Keratinocyte (primary cell): Measurements from ENCODE around the gene IRF4. TPM values are rescaled to one million over a fixed set of nuclear protein-coding genes. Genes with fewer than 3 reads are reported as not detected.

Experiments
- DNase-seq: peaks from one replicate; pipeline ENCODE4 v3.0.0-alpha.2; 2011; ENCODE audit warnings: low read depth, missing footprints, low spot score
- FAIRE-seq: peaks from 2 replicates; lab custom pipeline; 2011; peaks lifted over from hg19 to GRCh38; lab: Jason Lieb, UNC
- H2AFZ ChIP-seq: 2 replicates; pipeline ENCODE4 v1.6.0; 2012; ENCODE audit warnings: low read length, control low read depth, inconsistent platforms; ENCODE audit not compliant: control insufficient read depth
- H3K27ac ChIP-seq: 2 replicates; pipeline ENCODE4 v1.5.1; 2011; ENCODE audit warnings: low read length; ENCODE audit not compliant: control insufficient read depth, insufficient read depth
- H3K27me3 ChIP-seq: 3 replicates; pipeline ENCODE4 v1.6.0; 2011; ENCODE audit warnings: low read length; ENCODE audit not compliant: control insufficient read depth, insufficient read depth; ENCODE audit errors: extremely low read depth
- H3K36me3 ChIP-seq, 2 experiments: 2 replicates in 1 of 2; 3 replicates in 1 of 2; pipeline ENCODE4 v1.5.1; 2011; ENCODE audit warnings: low read length in 2 of 2, mild to moderate bottlenecking in 1 of 2; ENCODE audit not compliant: control insufficient read depth in 2 of 2, insufficient read depth in 2 of 2; ENCODE audit errors: extremely low read depth in 1 of 2
- H3K4me1 ChIP-seq: 3 replicates; pipeline ENCODE4 v1.5.1; 2011; ENCODE audit warnings: low read length; ENCODE audit not compliant: control insufficient read depth, insufficient read depth; ENCODE audit errors: extremely low read depth
- H3K4me2 ChIP-seq: 3 replicates; pipeline ENCODE4 v1.6.0; 2011; ENCODE audit warnings: low read depth, low read length; ENCODE audit not compliant: control insufficient read depth, insufficient read depth; ENCODE audit errors: extremely low read depth
- H3K4me3 ChIP-seq, 3 experiments: fragments of 200-600 bp in 1 of 3; sonication (generic) in 1 of 3; 2 replicates in 2 of 3; 3 replicates in 1 of 3; pipeline ENCODE4 v1.5.1; 2011 to 2016; ENCODE audit warnings: low read length in 3 of 3, mild to moderate bottlenecking in 3 of 3, control low read depth in 2 of 3, inconsistent platforms in 1 of 3, low read depth in 1 of 3, mixed read lengths in 1 of 3, mixed run types in 1 of 3, moderate library complexity in 1 of 3; ENCODE audit not compliant: control insufficient read depth in 2 of 3, insufficient read depth in 2 of 3; ENCODE audit errors: extremely low read depth in 1 of 3
- H3K79me2 ChIP-seq: 2 replicates; pipeline ENCODE4 v1.6.0; 2012; ENCODE audit warnings: low read length; ENCODE audit not compliant: control insufficient read depth, insufficient read depth
- H3K9ac ChIP-seq: 3 replicates; pipeline ENCODE4 v1.6.0; 2011; ENCODE audit warnings: low read length; ENCODE audit not compliant: control insufficient read depth, insufficient read depth; ENCODE audit errors: extremely low read depth
- H3K9me1 ChIP-seq: 3 replicates; pipeline ENCODE4 v1.6.0; 2011; ENCODE audit warnings: low read length; ENCODE audit not compliant: control insufficient read depth, insufficient read depth; ENCODE audit errors: extremely low read depth
- H3K9me3 ChIP-seq: 2 replicates; pipeline ENCODE4 v1.5.1; 2012; ENCODE audit warnings: low read depth, low read length; ENCODE audit not compliant: control insufficient read depth
- H4K20me1 ChIP-seq: 3 replicates; pipeline ENCODE4 v1.6.0; 2011; ENCODE audit warnings: low read length; ENCODE audit not compliant: control insufficient read depth, insufficient read depth; ENCODE audit errors: extremely low read depth
- CTCF ChIP-seq, 3 experiments: IDR thresholded peaks in 1 of 3; conservative IDR thresholded peaks in 1 of 3; optimal IDR thresholded peaks in 1 of 3; 2 replicates in 2 of 3; 3 replicates in 1 of 3; pipeline versions ENCODE3 to v1.5.1; 2011; ENCODE audit warnings: low read length in 3 of 3, mild to moderate bottlenecking in 3 of 3, moderate library complexity in 2 of 3, control low read depth in 1 of 3, inconsistent platforms in 1 of 3; ENCODE audit not compliant: insufficient read depth in 2 of 3; ENCODE audit errors: extremely low read depth in 1 of 3
- EZH2 ChIP-seq: IDR thresholded peaks from one replicate; pipeline ENCODE4 v1.6.1; 2012; ENCODE audit warnings: inconsistent platforms, mild to moderate bottlenecking, low read length, moderate library complexity
- dilution Hi-C: fragments of 300-500 bp; cut with MboI; formaldehyde crosslinking; loops from one replicate; pipeline ENCODE4 v1.7.0; 2020; ENCODE audit warnings: low sequenced_read_pairs; ENCODE audit not compliant: extremely low pct_ligation_motif_present
- polyA plus RNA-seq, 5 experiments: library from polyadenylated mRNA; depleted of rRNA in 3 of 5; stranded (reverse) in 3 of 5; stranded (forward) in 1 of 5; unstranded in 1 of 5; fragments of >200 nt; gene quantifications; 1 replicate in 1 of 5; 2 replicates in 3 of 5; 3 replicates in 1 of 5; pipeline versions ENCODE4 v1.2.1 to v1.2.3, GENCODE V29; 2011 to 2012; ENCODE audit warnings: missing spikeins in 2 of 5, low read depth in 1 of 5, low replicate concordance in 1 of 5

Gene IRF4
- polyA plus RNA-seq, 1 donor (not counting 4 experiments of a cell fraction or from before 2014, with no cell fraction given), result 0.12 TPM

- Histone ChIP-seq H4K20me1 (no peaks in the 10 kb centered on the region), H3K4me2 (no peak overlapping the region), H3K4me1 (no peaks in the 10 kb centered on the region), H3K9me1 (no peaks in the 10 kb centered on the region), H3K9ac (no peak overlapping the region), H3K27ac (no peak overlapping the region), H3K79me2 (no peaks in the 10 kb centered on the region), H3K36me3 (peaks cover 3 to 4% of the 10 kb centered on the region in 2 experiments), H3K9me3 (peaks cover 5% of the 10 kb centered on the region), H2AFZ (no peak overlapping the region), H3K27me3 (no peaks in the 10 kb centered on the region), H3K4me3 (no peak overlapping the region)
- TF ChIP-seq CTCF (optimal IDR thresholded peaks at IDR 0.05 in 1 of 3, IDR thresholded peaks at IDR 0.05 in 1 of 3, conservative IDR thresholded peaks at IDR 0.05 in 1 of 3; ENCODE audit: extremely low read depth in 1 of 3, insufficient read depth in 2 of 3, low read length in 3 of 3), result no peak
- TF ChIP-seq EZH2, result no peak
- FAIRE-seq (no peak), DNase-seq (no peak)
- dilution Hi-C loops, result no loop called here
Observed at GRCh38 chr6:348860-349396, 42.6 kb upstream of the IRF4 start.

- Histone ChIP-seq H3K9ac (no peak overlapping the region), H3K9me1 (no peaks in the 10 kb centered on the region), H3K4me3 (no peak overlapping the region), H3K27ac (no peak overlapping the region), H3K36me3 (peaks cover 3 to 4% of the 10 kb centered on the region in 2 experiments), H2AFZ (no peak overlapping the region), H3K4me2 (no peak overlapping the region), H3K79me2 (no peaks in the 10 kb centered on the region), H3K9me3 (peaks cover 5% of the 10 kb centered on the region), H3K27me3 (no peaks in the 10 kb centered on the region), H4K20me1 (no peaks in the 10 kb centered on the region), H3K4me1 (no peaks in the 10 kb centered on the region)
- TF ChIP-seq CTCF (optimal IDR thresholded peaks at IDR 0.05 in 1 of 3, IDR thresholded peaks at IDR 0.05 in 1 of 3, conservative IDR thresholded peaks at IDR 0.05 in 1 of 3; ENCODE audit: extremely low read depth in 1 of 3, insufficient read depth in 2 of 3, low read length in 3 of 3) (no peak), EZH2 (no peak)
- dilution Hi-C loops, result no loop called here
- no peak for FAIRE-seq
- DNase-seq, result no peak
Observed at GRCh38 chr6:349491-349921, 42.0 kb upstream of the IRF4 start.
